HG03460 (cell line): ENCODE results near the gene E2F3.

ENCODE experiments used
- ATAC-seq: cut with Tn5 transposase; IDR thresholded peaks from one replicate; pipeline ENCODE4 v1.9.1; 2021; ENCODE audit not compliant: unreplicated experiment

E2F3 gene

DNA sequence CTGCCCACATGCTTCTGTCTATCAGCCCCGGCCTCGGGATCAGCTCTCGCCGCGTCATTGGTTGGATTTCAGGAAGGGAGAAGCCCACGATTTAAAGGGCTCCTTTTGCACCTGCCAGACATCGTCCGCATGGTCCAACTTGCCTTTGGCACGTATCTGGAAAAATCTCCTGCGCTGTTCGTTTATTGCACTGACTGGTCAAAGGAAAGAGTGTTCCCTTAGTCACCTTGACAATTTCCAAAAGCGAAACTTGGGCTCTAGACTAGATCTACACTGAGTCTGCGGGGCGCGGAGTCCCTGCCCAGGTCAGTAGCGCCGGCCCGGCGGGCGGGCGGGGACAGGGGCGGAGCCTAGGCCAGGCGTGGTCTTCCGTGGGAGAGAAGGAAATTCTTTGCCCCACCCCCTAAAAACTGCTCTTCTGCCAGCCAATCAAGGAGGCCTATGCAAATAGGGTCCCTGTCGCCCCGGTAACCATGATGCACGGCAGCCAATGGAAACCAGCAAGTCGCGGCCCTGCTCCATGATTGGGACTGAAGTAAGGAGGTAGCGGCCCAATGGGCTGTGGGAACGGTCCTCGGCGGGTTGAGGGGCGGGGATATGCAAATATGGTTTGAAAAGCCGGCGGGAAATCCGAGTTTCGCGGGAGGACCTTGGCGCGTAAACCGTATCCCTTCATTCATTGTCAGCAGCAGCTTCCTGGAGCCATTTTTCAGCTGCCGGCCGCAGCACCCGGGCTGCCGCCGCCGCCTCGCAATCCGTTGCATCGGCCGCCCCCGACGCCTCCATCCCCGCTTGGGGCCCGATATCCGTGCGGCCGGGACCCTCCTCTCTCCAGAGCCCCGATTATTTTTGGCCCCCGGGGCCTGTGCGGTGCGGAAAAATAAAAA is at the start of gene E2F3:
TSS of gene E2F3 (plus strand) at position 675 of the 887 bp plus-strand sequence. CDS start 354 bp downstream, outside the sequence.
- peak; percentile 82 for ATAC-seq

DNA sequence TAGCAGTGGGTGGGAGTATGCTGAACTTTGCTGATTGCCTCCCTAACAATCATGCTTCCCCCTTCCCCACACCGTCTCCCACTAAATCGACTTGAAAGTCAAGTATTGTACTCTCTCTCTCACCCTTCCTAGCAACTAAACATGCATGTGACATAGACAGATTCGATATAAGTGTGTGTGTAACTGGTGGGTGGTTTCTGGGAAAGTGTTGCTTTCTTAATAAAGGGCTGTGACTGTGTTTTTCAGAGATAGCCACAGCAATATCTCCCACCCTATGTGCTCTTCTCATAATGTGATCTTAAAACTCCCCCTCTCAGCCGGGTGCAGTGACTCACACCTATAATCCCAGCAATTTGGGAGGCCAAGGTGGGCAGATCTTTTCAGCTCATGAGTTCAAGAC is 49.3 kb upstream of the E2F3 start:
- no peak for ATAC-seq

DNA sequence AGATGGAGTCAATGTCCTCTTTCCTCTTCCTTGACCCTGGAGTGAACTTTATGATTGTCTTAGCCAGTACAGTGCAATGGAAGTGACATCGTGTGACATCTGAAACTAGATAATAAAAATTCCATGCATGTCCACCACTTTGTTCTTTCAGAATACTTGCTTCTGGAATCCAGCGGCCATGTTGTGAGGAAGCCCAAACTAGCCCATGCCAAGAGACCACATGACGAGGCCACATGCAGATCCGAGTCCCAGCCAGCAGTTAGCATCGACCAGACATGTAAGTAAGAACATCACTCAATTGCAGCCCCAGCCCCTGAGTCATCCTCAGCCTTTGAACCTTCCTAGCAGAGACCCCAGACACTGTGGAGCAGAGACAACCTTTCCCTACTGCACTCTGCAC is 48.5 kb upstream of the E2F3 start:
- no peak for ATAC-seq

DNA sequence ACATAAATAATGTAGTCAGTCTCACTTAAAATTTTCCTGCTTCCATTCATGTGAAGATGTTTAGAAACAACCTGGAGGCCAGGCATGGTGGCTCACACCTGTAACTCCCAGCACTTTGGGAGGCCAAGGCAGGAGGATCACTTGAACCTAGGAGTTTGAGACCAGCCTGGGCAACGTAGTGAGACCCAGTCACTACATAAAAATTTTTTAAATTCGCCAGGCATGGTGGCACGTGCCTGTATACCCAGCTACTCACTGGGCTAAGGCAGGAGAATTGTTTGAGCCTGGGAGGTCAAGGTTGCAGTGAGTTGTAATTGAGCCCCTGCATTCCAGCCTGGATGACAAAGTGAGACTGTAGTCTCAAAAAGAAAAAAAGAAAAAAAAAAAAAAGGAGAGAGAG is 47.3 kb upstream of the E2F3 start:
- no peak for ATAC-seq

DNA sequence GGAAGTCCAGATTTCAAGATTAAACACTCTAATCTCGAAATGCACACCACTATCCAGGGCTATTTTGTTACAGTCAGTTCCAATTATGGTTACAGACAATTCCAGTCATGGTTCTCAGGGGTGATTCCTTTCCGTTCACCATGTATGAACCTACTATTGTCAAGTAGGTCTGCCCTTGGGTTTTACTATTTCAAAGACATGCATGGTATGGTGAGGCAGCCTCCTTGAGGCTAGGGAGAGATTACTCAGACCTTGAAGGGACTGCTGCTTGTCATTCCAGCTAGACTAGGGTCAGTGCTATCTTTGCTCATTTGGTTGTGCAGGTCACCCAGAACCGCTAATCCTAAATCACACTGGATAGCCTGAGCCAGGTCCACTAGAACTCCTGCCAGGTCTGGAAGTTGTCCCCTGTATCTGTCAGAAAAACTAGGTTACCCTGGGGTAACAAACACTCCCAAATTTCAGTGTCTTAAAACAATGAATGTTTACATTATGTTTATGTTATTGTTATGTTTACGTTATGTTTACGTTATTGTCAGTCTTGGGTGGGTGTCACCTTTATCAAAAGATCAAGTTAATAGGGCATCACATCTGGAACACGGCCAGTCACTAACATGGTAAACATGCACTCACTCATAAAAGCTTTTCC is 41.1 kb upstream of the E2F3 start:
- no peak for ATAC-seq

DNA sequence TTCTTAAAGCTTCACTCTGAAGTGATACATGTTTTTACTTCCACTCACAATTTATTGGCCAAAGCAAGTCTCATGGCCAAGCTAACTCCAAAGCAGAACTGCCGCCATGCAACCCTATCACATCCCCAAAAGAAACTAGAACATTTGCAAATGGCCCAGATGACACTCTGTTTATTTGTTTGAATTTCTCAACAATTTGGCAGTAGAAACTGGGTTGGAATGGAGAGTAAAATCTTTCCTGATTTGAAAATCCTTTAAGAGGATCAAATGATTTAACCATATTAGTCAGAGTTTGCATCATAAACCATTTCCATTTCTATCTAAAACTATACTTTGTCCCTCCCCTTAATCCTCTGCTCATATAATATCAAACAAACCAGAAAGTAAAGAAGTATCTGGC is 39.1 kb upstream of the E2F3 start:
- ATAC-seq = no peak

DNA sequence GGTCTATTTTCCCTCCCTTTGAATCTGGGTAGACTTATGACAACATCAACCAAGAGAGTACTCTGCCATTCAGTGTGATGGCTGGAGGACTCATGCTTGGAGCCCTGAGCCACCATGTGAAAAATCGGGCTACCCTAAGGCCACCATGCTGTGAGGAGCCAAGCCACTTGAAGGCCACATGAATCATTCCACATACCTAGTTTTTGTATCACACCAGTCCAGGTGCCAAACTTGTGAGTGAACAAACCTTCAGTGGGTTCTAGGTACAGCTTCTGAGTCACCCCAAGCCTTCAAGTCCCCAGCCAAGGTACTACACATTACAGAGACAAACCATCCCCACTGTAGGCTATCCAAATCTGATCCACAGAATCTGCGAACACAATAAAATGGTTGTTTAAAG is 37.4 kb upstream of the E2F3 start:
- no peak for ATAC-seq

DNA sequence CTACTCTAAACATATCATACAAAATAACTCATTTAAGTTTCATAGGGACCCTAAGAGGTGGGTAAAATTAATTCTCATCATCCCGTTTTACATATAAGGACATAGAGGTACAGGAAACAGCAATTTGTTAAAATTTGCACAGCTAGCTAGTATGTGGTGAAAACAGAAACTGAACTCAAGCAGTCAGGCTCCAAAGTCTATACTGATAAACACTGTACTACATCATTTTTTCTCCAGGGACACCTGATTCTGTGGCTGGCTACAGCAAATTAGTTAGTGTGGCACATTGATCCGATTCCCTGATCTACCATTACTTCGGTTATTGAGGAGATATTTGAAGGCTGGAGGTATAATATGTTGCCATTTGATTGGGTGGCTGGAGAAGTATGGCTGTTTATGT is 36.2 kb upstream of the E2F3 start:
- peak; percentile 67 for ATAC-seq

DNA sequence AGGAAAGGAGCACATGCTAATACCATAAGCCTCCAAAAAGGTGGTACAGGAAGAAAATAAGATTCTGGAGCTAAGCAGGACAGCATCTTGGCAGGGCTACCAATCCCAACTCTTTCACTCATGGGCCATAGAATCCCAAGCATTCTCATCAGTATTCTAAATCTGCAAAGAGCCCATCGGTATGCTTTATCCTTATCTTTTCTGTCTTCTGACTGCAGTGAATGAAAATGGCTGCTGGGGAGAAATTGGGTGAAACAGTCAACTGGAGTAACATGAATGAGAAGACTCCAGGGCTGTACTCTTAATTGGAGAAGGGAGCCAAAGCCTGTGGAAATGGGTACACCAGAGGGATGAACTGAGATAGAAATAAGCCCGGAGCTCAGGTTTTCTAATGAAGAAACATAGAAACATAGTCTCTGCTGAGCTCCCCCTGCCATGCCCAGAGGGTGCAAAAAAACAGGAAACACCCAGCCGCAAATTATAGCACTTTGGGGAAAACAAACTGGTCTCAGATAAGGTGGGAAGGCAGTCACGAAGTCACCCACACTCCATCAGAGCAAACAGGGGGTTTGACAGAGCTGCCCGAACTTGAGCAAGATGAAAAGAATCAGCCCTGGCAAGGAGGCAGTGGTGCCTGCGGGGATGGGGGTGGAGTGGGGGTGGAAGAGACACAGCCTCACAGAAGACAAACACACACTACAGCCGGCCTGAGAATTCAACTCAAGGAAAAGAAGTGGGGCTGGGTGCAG is 35.4 kb upstream of the E2F3 start:
- ATAC-seq = no peak

DNA sequence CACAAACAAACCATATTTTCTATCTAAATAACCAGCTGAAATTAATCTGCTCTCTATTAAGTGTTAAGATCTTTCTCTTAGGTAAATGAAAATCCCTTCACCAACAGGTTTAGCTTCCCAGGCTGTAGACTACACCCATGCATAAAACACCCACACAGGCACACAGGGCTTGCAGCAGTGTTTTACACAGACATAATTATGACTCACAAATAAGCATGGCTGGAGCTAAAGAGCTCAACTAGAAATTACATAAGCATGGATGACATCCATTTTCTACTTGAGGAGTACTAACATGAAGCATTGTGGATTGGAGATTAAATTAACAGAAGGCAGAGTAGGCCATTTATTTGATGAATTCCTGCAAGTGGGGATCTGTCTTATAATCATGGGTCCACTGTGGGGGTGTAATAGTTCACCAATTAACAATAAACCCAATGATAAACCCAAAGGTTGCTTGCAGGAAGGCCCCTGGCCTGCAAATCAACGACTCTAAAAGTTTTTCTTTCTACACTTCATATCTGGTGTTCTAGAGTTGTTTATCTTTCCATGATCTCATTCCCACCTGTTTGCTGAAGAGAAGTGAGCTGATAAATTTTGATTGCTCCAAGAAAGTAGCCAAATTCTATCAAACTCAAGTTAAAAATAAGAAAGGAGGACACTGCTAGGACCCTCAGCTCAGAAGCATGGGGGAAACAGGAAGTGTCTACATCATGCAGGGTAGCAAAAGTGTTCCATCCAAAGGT is 33.8 kb upstream of the E2F3 start:
- ATAC-seq = no peak

DNA sequence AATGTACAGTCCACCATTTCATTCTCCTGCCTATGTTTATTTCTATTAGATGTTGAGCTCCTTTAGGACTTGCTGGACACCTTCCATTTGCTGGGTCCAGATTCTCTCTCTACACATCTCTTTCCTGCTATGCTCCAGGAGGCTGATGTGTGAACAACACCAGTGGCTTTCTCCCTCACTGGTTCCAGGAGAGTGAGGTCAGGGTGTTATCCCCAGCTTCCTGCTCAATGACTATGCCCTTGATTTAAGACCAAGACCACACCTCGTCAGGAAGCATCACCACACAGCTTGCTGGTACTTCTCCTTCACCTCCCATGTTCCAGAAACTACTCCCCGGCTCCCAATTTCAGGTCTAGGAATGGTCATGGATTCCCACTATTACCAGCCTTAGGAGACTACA is 31.3 kb upstream of the E2F3 start:
- ATAC-seq = no peak

DNA sequence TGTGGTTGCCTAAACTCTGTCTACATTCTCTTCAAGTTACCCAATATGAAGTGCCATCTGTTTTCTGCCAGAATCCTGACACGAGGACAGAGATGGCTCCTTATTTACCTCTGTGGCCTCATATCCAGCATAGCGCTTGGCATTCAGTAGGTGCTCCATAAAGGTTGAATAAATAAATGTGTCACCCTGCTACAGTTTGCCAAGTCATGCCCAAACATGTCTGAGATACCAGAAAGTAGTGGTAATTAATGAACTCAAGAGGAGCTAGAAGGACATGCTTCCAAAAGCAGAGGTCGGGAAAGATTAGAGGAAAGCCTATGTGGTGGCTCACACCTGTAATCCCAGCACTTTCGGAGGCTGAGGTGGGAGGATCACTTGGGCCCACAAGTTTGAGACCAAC is 30.9 kb upstream of the E2F3 start:
- ATAC-seq = no peak

DNA sequence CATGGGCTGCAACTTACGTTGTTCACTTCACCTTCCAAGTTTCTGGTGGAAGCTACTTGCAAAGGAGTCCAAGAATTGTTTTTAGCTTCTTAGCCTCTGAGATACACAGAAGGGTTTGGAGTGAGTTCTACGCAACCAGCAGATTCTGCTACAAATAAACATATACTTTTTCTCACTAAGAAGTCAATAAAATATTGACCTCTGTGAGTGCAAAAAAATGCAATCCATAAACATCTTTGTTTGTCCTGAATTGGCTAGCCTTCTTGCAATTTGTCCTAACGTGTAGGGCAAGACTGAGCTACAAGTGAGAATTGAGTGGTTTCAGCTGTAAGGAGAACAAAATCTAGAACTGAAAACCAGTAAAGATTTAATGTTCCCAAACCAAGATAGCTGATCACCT is 26.2 kb upstream of the E2F3 start:
- ATAC-seq = no peak

DNA sequence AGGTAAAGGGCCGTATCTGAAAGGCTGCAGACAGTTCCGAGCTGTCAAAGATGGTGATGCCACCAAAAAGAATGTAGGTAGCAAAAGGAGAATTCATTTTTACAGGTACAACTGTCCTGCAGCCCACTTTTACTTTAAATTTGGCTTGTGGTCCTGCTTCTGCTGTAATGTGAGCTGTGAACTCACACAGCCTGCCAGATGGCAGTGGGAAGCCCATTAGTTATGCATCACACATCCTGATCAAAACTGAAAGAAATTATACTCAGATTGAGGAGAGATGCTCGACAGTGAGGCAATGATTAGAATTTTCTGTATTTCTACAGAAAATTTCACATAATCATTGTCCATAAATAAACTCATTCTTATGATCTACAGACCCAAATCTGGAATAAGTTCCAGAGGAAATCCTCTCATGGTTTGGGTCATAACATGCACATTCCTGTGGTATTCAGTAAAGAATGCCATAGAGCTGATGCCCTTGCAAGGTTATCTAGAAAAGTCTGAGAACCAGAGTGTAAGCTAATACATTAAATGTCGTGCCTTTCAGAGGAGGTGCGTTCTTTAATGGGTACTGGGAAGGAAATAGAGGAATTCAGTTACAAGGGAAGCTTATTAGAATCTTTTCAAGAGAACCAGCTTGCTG is 23.9 kb upstream of the E2F3 start:
- no peak for ATAC-seq

DNA sequence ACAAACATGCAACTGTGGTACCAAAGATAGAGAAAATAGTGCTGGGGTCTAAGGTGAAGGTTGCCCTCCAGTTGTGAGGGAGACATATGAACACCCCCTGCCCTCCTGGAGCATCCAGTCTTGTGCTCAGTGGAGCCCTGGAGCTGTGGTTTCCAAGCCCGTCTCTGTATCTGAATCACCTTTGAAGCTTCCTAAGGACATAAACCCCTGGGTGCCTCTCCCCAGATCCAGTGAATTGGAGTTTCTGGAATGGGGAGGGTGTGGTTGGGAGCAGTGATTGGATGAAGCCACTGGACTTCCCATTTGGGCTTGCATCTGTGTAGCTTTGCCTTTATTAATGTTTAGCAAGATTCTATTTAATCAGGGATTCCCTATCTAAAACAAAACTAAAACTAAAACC is 22.4 kb upstream of the E2F3 start:
- ATAC-seq = no peak

DNA sequence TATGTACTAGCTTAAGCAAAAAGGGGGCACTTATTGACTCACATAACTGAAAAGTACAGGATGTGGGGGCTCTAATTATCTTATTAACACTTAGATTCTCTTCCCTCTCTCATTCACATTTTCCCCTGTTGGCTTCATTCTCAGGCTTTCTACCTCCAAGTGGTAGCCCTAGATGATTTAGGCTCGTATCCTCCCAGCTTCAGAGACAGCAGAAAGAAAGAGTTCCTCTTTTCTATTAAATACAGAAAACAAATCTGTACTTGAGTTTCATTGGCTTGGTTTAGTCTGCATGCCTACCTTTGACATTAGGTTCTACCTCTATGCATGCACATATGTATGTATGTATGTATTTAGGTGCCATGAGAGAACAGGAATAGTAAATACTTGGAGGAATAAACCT is 15.5 kb upstream of the E2F3 start:
- no peak for ATAC-seq

DNA sequence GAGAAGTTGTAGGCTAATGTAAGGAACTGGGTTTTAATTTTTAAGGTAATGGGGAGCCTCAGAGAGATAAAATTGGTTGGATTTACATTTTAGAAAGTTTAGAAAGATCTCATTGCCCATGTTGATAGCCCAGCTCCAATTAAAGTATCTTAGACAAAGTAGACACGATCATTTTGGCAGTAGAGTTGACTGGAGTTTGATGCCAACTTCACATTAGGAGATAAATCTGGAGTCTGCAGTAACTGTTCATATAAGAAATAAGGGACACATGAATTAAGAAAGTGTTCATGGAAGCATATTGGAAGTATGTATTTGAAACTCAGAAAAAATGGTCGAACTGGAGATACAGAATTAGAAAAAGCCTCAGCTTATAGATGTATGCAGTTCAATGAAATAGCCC is 12.6 kb upstream of the E2F3 start:
- no peak for ATAC-seq

DNA sequence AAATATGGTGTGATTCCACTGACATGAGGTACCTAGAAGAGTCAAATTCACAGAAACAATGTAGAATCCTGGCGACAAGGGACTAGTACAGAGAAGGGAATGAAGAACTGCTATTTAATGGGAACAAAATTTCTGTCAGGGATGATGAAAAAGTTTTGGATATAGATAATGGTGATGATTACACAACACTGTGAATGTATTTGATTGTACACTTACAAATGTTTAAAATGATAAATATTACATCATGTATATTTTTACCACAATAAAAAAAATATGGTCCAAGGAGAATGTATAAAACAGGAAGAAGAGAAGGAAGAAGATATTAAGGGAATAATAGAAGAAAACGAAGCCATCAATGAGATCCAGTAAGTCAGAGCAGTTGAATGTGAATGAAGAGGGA is 8.4 kb upstream of the E2F3 start:
- no peak for ATAC-seq

DNA sequence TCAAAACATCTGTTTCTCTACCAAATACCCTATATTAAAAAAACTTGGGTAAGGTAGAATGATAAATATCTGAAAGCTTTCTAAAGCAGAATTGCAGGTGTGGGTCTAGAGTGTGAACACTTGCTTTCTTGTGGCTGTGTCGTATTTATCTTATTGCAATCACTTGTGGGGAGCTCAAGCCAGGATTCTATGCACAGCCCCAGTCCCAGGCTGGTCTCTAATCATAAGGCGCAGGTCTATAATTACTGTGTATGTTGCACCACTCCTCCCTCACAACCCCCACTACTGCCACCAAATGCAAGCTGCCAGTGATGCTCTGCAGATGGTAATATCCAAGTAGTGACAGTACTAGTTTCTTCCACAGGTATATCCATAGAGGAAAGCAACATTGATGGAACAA is 2.2 kb upstream of the E2F3 start:
- ATAC-seq = no peak

DNA sequence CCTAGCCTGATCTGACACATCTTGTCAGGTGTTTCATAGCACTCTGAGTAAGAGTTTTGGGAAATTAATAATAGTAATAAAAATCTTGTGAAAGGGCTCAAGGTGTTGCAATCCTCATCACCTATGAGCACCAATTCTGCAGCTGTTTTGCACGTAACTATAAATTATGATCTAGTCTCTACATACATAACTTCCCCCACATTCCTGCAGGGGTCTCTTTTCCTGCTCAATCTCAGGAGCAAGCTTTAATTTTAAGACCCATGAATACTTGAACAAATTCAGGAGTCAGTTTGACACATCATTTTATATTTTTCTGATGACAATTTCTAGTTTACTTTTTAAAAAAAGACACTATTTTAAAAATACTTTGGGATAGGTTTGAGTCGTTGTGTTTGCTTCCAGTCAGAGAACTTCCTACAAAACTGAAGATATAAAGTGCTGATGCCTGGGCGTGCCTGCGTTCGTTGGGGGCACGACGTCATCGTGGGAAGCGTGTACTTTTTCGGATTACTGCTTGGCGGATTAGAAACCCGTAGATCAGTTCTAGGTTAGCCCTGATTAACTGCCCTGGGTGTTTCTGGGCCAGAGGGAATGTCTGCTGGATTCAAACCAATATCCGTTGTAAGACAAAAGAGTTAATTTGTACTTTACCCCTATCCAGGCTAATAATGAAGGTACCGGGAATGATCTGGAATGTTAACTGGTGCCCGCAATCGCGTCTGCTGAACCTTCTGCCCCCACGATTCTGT is 1.0 kb upstream of the E2F3 start:
- no peak for ATAC-seq
